ENCODE results near the gene POGLUT3. TPM values are rescaled to one million over a fixed set of nuclear protein-coding genes. Genes with fewer than 3 reads are reported as not detected.
A peak's percentile ranks its signal among the peaks of the same experiment; 100 is the strongest.

The POGLUT3 gene
- total and polyA plus RNA-seq, 9 of the 15 experiments (the other 6 are each of a cell fraction or from before 2014, with no cell fraction given) = 4.6 to 29.7 (median 17.8) TPM

DNA sequence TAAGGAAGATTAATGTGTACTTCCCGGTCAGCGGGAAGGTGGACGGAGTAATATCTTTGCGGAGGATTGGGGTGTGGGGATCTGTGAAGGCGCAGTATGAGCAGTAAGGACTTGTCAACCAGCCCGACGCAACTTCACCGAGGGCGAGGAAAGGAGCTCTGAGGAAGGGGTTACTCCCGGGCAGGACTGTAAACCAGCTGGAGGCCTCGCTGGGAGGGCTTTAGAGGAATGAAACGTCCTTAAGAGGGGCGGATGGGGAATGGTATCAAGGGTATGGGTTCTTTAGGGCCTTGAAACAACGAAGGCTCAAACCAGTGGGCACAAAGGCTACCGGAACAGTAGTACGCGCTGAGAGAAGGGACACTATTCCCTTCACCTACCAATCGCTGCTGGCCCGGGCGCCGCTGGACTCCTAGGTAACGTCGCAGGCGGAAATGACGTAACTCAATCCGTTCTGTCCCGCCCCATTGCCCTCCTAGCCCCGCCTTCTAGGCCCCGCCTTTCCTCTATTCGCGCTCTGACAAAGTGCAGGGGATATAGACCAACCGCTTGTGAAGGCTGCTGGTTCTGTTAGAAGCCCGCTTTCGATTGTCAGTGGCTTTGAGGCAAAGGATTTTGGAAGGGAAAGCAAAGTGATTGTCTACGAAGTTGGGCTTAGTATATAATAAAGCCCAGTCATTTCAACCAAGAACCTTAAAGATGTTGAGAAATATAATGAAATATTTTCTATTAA, 30.9 kb downstream of the POGLUT3 start, which contains the start of gene C11orf65 (continued):
- TF ChIP-seq SREBF2 (CRISPR knock-in tag; IDR thresholded peaks at IDR 0.05) = no peak
- TF ChIP-seq, protein P1, sequence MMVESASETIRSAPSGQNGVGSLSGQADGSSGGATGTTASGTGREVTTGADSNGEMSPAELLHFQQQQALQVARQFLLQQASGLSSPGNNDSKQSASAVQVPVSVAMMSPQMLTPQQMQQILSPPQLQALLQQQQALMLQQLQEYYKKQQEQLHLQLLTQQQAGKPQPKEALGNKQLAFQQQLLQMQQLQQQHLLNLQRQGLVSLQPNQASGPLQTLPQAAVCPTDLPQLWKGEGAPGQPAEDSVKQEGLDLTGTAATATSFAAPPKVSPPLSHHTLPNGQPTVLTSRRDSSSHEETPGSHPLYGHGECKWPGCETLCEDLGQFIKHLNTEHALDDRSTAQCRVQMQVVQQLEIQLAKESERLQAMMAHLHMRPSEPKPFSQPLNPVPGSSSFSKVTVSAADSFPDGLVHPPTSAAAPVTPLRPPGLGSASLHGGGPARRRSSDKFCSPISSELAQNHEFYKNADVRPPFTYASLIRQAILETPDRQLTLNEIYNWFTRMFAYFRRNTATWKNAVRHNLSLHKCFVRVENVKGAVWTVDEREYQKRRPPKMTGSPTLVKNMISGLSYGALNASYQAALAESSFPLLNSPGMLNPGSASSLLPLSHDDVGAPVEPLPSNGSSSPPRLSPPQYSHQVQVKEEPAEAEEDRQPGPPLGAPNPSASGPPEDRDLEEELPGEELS (CRISPR knock-in tag; IDR thresholded peaks at IDR 0.05; ENCODE audit: borderline replicate concordance) = no peak
- TF ChIP-seq, protein P2, sequence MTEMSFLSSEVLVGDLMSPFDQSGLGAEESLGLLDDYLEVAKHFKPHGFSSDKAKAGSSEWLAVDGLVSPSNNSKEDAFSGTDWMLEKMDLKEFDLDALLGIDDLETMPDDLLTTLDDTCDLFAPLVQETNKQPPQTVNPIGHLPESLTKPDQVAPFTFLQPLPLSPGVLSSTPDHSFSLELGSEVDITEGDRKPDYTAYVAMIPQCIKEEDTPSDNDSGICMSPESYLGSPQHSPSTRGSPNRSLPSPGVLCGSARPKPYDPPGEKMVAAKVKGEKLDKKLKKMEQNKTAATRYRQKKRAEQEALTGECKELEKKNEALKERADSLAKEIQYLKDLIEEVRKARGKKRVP (CRISPR knock-in tag; IDR thresholded peaks at IDR 0.05) = 0 out of 2 replicates have a peak, but pooled peaks have one; percentile 31
- TF ChIP-seq DIDO1 (tag; IDR thresholded peaks at IDR 0.05; ENCODE audit: low read depth) = no peak
- TF ChIP-seq, protein P3, sequence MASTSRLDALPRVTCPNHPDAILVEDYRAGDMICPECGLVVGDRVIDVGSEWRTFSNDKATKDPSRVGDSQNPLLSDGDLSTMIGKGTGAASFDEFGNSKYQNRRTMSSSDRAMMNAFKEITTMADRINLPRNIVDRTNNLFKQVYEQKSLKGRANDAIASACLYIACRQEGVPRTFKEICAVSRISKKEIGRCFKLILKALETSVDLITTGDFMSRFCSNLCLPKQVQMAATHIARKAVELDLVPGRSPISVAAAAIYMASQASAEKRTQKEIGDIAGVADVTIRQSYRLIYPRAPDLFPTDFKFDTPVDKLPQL (IDR thresholded peaks at IDR 0.05; ENCODE audit: extremely low read depth, insufficient read length) = peak; percentile 76
- no peak for TF ChIP-seq FUS (optimal IDR thresholded peaks at IDR 0.05; ENCODE audit: low read depth, low read length)
- TF ChIP-seq EWSR1 (IDR thresholded peaks at IDR 0.05; ENCODE audit: borderline replicate concordance, low read depth, partially characterized antibody) = no peak
- TF ChIP-seq POLR2H (tag; IDR thresholded peaks at IDR 0.05; ENCODE audit: low read depth) = peak; percentile 97
- no peak for TF ChIP-seq TCF3 (CRISPR knock-in tag; IDR thresholded peaks at IDR 0.05)
- TF ChIP-seq, protein P4, sequence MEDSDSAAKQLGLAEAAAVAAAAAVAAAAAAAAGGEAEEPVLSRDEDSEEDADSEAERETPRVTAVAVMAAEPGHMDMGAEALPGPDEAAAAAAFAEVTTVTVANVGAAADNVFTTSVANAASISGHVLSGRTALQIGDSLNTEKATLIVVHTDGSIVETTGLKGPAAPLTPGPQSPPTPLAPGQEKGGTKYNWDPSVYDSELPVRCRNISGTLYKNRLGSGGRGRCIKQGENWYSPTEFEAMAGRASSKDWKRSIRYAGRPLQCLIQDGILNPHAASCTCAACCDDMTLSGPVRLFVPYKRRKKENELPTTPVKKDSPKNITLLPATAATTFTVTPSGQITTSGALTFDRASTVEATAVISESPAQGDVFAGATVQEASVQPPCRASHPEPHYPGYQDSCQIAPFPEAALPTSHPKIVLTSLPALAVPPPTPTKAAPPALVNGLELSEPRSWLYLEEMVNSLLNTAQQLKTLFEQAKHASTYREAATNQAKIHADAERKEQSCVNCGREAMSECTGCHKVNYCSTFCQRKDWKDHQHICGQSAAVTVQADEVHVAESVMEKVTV (CRISPR knock-in tag; IDR thresholded peaks at IDR 0.05) = no peak
- TF ChIP-seq, protein P5, sequence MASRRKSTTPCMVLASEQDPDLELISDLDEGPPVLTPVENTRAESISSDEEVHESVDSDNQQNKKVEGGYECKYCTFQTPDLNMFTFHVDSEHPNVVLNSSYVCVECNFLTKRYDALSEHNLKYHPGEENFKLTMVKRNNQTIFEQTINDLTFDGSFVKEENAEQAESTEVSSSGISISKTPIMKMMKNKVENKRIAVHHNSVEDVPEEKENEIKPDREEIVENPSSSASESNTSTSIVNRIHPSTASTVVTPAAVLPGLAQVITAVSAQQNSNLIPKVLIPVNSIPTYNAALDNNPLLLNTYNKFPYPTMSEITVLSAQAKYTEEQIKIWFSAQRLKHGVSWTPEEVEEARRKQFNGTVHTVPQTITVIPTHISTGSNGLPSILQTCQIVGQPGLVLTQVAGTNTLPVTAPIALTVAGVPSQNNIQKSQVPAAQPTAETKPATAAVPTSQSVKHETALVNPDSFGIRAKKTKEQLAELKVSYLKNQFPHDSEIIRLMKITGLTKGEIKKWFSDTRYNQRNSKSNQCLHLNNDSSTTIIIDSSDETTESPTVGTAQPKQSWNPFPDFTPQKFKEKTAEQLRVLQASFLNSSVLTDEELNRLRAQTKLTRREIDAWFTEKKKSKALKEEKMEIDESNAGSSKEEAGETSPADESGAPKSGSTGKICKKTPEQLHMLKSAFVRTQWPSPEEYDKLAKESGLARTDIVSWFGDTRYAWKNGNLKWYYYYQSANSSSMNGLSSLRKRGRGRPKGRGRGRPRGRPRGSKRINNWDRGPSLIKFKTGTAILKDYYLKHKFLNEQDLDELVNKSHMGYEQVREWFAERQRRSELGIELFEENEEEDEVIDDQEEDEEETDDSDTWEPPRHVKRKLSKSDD (conservative IDR thresholded peaks at IDR 0.05; ENCODE audit: low read length) = no peak

Measured in K562 (cell line).